OCI-LY1 (cell line): ENCODE data around the gene SLC9A8.

Experiments
- CTCF ChIP-seq: fragments of 200-600 bp; sonication (generic), shearing (Covaris generic); IDR thresholded peaks from 2 replicates; pipeline ENCODE4 v1.5.1; 2017; ENCODE audit warnings: mild to moderate bottlenecking, antibody characterized with exemption, low read length, moderate library complexity, mixed read lengths
- EZH2 ChIP-seq: fragments of 200-600 bp; sonication (generic), shearing (Covaris generic); IDR thresholded peaks from 2 replicates; pipeline ENCODE4 v1.8.0; 2017; ENCODE audit warnings: borderline replicate concordance, mixed run types, mild to moderate bottlenecking, antibody characterized with exemption, low read length, moderate library complexity, mixed read lengths

- no peak for TF ChIP-seq CTCF
- TF ChIP-seq EZH2 = no peak
Measured at GRCh38 chr20:49818816-49819215, 6.2 kb downstream of the SLC9A8 start.
